HL-60 (cell line): ENCODE results near the gene PTPRT.

Source experiments
- GABPA ChIP-seq: IDR thresholded peaks from 2 replicates; pipeline ENCODE4 v1.6.1; 2012; ENCODE audit warnings: low read depth
- POLR2AphosphoS5 ChIP-seq: IDR thresholded peaks from 2 replicates; pipeline ENCODE4 v1.6.1; 2012; ENCODE audit warnings: low read depth
- REST ChIP-seq: IDR thresholded peaks from 2 replicates; pipeline ENCODE4 v1.6.1; 2012; ENCODE audit warnings: low read depth; ENCODE audit not compliant: insufficient replicate concordance
- TF ChIP-seq, protein P1 (sequence below): IDR thresholded peaks from one replicate; pipeline ENCODE4 v1.5.1; 2011; ENCODE audit warnings: low read length, control low read depth, inconsistent platforms; ENCODE audit not compliant: insufficient read depth

- TF ChIP-seq, protein P1, sequence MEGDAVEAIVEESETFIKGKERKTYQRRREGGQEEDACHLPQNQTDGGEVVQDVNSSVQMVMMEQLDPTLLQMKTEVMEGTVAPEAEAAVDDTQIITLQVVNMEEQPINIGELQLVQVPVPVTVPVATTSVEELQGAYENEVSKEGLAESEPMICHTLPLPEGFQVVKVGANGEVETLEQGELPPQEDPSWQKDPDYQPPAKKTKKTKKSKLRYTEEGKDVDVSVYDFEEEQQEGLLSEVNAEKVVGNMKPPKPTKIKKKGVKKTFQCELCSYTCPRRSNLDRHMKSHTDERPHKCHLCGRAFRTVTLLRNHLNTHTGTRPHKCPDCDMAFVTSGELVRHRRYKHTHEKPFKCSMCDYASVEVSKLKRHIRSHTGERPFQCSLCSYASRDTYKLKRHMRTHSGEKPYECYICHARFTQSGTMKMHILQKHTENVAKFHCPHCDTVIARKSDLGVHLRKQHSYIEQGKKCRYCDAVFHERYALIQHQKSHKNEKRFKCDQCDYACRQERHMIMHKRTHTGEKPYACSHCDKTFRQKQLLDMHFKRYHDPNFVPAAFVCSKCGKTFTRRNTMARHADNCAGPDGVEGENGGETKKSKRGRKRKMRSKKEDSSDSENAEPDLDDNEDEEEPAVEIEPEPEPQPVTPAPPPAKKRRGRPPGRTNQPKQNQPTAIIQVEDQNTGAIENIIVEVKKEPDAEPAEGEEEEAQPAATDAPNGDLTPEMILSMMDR, result no peak
- TF ChIP-seq REST (no peak), POLR2AphosphoS5 (no peak), GABPA (no peak)
These were observed 449.4 kb downstream of the PTPRT start for GRCh38 chr20:42740226-42740870.
